ENCODE results near the gene TKTL2.

The TKTL2 gene, protein sequence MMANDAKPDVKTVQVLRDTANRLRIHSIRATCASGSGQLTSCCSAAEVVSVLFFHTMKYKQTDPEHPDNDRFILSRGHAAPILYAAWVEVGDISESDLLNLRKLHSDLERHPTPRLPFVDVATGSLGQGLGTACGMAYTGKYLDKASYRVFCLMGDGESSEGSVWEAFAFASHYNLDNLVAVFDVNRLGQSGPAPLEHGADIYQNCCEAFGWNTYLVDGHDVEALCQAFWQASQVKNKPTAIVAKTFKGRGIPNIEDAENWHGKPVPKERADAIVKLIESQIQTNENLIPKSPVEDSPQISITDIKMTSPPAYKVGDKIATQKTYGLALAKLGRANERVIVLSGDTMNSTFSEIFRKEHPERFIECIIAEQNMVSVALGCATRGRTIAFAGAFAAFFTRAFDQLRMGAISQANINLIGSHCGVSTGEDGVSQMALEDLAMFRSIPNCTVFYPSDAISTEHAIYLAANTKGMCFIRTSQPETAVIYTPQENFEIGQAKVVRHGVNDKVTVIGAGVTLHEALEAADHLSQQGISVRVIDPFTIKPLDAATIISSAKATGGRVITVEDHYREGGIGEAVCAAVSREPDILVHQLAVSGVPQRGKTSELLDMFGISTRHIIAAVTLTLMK

DNA sequence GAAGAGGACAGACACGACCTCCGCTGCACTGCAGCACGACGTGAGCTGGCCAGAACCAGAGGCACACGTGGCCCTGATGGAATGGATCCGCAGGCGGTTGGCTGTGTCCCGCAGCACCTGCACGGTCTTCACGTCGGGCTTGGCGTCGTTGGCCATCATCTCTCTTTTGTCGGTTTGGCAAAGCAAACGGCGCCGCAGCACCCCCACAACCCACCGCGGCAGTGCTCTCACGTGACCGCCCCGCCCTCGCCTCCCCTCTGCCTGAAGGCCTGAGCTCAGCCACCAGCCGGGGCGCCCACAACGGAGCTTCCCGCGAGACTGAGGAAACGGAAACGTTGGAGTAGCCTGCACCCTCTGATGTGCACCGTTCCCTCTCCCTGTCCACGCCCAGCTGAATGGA, at the start of gene TKTL2:
TKTL2 (minus strand) TSS at position 179 of the 400 bp plus-strand sequence; CDS start at position 159, 20 bp downstream.
- DNase-seq: peak; percentile 6

DNA sequence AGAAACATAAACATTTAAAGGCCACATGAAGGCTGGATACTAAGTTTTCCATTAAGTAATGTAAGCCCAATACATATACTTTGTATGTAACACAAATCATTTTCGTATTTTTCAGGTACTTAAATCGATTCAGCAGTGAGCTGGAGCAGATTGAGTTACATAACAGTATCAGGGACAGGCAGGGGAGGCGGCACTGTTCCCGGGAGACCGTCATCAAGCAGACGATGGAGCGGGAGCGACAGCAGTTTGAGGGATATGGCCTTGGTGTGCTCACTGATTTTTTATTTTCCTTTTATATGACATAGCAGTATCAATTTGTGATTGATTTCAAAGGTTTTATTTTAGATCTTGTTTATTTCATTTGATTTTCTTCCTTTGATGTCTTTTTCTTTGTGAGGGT, 41.6 kb upstream of the TKTL2 start:
- DNase-seq: no peak

DNA sequence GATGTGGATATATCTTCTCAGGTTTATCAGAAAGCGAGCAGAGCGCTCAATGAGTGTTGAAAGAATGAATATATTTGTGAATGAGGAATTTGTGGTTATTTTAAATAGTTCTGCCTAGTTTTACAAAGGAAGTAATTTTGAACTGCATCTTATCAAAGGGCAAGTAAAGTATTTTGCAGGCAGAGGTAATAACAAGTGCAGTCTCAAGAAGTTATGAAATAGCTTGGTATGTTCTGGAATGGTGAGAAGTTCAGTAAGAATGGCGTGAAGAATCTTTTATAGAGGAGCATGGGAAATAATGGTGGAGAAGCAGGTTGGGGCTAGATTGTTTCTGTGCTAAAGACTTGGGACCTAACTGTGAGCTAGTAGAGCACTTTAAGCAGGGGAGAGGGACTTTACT, 31.8 kb upstream of the TKTL2 start:
- DNase-seq: no peak

DNA sequence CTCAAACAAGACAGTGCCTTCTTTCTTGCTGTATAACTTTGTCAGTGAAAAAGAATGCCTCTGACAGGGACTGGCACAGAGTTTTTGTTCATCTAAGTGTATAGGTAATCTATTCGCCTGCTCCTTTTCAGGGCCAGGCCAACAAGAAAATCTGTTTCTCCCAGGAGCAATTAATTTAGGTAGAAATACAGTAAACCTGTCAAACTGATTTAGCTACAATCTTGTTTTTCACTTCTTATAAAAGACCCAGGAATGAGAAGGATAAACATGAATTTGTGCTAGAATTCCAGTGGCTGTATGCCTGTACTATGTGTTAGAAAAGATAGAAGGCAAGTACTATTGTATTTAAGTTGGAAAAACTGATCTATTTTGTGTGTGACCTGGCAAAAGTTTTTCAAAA, 27.0 kb upstream of the TKTL2 start:
- no peak for DNase-seq

DNA sequence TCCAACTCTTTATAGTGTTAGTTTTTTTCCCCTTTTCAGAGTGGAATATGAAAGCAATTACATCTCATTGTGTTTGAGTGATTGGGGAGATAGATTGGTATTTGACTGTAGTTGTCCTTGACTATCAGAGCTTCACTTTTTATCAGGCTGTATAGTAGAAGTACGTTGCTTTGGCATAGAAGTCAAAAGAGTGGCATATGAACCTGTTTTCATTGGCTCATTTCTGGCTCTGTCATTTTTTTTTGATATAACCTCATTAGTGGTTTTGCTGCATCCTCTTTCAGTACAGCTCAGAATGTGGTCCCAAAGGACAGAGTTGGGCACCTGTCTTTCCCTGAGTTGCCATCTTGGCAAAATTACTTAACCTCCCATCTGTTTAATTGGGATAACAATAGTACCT, 22.3 kb upstream of the TKTL2 start:
- DNase-seq: no peak

DNA sequence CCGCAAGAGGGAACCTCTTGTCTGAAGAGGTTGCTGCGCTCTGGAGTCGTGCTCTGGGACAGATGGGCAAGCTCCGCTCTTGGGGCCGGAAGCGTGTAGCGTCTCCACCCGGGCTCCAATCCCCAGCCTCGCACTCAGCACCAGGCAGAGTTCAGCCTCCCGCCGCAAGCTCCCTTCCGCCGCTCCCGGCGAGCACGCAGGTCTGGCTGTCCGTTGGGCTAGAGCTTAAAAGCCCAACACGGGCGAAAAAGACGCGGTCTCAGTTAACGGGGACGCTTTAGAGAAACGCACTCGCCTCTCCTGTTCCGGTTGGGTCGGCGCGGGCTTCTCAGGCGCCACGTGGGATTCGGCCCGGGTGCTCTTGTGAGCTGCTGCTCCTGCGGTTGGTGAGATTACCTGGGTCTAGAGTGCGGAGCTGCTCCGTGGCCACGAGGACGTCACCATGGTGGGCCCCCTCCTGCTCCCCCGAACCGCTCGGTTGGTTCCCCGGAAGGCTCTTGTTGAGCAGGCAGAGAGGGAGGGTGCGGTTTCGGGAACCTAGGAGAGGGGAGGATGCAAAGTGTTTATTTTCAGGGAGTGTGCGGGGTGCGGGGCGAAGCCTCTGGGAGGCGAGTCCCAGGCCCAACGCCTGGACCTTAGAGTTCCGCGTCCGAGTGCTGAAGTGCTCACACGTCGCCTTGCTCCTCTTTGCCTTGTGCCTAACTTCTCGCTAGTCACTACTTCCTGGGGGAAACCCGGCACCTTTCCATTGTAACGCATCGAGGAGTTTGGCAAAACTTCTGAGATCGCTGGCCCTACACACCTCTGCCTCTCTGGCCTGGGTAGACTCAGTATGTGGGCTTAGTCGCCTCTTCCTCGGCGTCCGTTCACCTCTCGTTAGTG, 21.0 kb upstream of the TKTL2 start, which contains the start of gene TMA16:
TMA16 (plus strand) TSS at position 331 of the 882 bp plus-strand sequence; CDS start at position 443, 112 bp downstream.
- DNase-seq: peak; percentile 51

DNA sequence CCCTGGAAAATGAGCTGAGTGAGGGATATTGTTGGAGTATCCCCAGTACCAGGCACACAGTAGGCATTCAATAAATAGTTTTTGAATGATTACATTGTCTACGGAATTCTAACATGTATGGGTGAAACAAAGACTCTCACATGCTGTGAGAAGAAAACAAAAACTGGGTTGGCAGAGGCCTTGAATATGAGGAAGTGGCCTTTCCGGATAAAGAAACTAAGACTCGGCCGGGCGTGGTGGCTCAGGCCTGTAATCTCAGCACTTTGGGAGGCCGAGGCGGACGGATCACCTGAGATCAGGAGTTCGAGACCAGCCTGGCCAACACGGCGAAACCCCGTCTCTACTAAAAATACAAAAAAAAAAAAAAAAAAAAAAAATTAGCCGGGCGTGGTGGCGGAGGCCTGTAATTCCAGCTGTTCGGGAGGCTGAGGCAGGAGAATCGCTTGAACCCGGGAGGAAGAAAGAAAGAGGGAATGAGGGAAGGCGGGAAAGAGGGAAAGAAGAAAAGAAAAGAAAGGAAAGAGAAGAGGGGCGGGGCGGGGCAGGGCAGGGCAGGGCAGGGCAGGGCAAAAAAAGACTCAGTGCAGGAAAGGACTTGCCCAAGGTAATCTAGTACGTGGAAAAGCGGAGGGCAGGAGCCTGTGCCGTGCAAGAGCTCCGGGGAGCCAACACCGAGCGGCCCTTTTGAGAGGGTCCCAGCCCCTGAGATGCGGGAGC, 20.2 kb upstream of the TKTL2 start:
- no peak for DNase-seq

DNA sequence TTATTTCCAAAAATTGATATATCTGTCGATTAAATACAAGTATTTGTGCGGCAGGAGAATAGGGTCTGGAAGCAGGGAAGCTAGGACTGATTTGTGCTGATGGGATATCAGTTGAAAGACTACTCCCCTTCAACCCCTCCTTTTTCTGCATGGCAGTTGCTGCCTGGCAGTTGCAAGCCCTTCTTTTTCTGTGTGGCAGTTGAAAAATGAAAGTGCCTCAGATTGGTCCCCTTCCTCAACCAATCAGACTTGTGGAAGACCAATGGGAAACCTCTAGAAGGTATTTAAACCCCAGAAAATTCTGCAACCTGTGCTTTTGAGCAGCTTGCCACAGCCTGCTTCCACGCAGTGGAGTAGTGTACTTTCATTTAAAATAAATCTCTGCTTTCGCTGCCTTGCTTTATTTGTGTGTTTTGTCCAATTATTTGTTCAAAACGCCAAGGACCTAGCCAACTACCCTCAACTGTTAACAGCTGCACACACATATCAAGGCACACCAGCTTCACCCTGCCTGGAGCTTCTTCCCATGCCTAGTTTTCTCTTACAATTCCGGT, 19.5 kb upstream of the TKTL2 start:
- no peak for DNase-seq

DNA sequence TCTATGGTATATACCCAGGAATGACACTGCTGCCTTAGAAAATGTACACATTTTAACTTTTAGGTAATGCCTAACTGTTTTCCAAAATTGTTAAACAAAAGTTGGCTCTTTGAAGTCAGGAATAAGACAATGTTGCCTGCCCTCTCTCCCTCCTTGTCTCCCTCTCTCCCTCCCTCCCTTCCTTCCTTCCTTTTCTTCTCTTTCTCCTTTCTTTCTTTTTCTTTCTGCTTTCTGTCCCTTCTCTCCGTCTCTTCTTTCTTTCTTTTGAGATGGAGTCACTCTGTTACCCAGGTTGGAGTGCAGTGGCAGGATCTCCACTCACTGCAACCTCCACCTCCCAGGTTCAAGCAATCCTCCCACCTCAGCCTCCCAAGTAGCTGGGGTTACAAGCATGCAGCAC, 16.4 kb upstream of the TKTL2 start:
- DNase-seq: no peak

DNA sequence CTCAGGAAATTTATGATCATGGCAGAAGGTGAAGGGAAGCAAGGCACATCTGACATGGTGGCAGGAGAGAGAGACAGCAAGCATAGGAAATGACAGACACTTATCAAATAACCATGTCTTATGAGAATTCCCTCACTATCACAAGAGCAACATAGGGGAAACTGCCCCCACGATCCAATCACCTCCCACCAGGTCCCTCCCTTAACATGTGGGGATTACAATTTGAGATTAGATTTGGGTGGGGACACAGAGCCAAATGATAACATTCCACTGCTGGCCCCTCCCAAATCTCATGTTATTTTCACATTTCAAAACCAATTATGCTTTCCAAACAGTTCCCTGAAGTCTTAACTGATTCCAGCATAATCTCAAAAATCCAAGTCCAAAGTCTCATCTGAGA, 12.8 kb upstream of the TKTL2 start:
- no peak for DNase-seq

DNA sequence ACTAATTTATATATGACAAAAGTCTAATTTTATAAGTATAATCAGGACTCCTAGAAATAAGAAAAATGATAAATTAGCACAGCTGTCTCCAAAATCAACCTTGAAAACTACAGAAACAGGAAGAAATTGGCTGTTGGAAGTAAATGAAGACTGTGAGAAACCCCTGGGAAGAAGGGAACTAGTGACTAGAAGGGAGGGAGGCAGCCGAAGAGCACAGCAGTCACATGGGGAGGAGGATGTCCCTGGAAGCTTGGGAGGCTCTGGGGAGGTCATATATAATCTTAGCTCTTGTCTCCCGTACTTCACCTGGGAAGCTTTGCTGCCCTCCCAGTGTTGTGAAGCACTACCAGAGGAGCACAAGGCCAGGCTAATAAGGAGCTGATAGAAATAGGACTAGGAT, 12.0 kb upstream of the TKTL2 start:
- no peak for DNase-seq

DNA sequence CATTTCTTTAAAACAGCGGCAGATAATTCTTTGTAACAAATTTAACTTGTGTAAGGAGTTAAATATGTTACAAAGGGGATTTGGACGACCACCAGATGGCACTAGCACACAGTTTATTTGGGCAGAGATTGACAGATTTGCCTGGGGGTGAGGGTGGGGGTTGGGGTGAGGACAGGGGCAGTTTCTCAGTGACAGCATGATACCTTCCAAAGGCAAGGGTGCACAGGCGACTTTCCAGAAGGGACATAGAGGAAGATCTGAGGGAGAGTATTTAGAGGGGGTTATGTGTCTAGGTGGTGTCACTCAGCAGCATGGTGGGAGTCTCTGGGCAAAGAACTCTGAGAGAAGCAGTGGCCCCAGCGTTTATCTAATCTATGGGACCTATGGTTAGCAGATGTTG, 11.4 kb upstream of the TKTL2 start:
- peak; percentile 9 for DNase-seq

DNA sequence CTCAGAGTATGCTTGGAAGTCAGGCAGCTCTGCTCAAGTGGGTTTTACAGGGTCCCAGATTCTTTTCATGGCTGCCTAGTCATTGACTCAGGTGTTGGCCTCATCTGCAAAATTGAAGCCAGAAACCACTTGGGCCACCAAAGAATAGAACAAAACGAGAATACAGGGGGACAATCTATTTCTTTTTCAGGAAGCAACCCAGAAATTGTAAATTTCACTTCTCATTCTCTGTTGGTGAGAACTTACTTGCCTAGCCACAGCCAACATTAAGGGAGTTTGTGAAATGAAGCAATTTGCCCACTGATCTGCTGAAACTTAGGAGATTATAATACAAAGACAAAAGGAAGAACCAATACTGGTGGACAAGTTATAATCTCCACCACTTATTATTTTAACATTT, 8.6 kb upstream of the TKTL2 start:
- DNase-seq: no peak

DNA sequence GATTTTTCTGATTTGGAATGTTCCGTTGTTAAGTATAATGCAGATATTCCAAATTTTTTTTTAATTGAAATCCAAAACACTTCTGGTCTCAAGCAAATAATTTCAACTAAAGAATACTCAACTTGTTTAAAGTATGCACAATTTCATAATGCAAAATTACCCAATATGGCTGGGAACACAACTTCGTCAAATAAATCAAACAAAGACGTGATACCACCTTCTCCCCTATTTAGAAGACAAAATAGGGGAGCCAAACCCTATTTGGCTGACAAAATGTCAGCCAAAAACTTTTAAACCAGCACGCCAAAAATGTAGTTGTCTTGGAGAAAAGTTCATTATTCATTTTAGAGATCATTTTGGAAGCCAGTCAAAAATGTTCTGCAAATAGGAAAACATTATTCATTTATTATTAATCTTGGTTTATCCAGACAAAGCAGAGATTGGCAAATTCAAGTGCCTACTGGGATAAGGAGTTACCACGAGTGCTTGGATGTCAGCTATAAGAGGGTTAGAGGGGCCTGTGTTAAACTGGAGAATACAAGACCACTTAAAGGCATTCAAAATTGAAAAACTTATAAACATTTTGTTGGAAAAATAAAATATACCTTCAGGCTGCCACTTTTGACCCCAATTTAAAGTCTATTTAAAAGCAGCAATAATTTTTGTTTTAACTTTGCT, 3.3 kb upstream of the TKTL2 start:
- DNase-seq: no peak

DNA sequence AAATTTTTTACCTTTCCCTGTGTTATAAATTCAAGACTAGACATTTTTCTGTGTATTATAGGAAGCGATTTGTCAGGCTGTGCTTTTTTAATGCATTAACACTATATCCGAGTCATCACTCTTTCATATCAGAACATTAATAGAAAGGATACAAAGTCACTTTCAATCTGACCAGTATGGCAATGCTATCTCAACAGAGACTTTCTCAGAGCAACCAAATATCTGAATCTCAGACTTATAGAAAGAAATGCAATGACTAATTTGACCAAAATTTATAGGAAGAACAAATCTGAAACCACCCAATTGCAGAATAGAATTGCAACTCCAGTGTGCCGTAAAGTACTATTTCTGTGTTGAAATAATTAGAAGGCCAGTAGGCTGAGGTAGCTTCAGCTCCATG, 473 bp upstream of the TKTL2 start:
- DNase-seq: no peak

DNA sequence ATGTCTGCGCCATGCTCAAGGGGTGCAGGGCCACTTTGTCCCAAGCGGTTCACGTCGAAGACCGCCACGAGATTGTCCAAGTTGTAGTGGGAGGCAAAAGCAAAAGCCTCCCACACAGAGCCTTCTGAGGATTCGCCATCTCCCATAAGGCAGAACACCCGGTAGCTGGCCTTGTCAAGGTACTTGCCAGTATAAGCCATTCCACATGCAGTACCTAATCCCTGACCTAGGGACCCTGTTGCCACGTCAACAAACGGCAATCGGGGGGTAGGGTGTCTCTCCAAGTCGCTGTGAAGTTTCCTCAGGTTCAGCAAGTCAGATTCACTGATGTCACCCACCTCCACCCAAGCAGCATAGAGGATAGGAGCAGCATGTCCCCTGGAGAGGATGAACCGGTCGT, 424 bp downstream of the TKTL2 start:
- DNase-seq: no peak

DNA sequence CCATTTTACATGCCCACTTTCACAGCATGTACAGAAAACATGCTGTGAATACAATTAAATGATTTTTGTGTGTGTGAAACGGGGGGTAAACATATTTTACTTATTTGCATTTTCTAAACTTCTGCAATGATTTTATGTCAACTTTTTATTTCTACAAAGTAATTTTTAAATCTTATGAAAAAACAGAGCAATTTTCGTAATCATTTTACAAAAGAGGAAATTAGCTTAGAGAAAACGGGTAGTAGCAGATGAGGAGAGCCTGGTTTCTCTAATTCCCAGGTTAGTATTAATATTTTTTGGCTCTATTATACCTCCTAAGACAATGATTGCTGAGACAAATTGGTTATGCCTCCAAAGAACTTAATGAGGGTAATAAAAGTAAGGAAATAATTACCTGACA, 3.2 kb downstream of the TKTL2 start:
- DNase-seq: no peak

DNA sequence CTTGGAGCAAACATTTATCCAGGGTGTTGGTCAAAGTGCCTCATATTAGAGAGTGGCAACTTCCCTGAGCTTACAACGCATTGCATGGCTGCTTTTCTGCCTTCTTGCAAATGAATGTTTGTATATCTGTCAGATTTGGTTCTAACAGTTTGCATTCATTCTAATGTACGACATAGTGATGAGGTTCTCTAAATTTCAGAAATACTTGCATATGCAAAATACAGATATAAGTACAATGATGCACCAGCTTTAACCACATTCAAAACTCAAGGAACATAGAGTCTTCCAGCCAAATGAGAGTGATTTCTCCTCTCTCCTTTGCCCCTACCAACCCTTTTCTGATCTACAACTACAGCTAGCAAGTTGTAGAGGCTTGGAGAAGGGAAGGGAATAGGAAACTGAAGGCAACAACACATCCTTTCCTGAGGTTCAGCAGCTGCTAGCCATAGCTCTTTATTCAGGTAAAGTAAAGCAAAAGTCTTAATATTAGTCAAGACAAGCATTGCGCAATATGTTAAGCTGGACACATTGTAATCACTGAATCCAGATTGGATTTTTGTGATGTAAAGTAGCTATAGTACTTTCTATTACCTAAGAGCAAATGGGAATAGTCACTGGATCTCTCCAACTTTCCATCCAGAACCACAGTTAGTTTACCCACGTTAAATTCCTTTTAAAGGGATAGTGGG, 6.3 kb downstream of the TKTL2 start:
- DNase-seq: no peak

DNA sequence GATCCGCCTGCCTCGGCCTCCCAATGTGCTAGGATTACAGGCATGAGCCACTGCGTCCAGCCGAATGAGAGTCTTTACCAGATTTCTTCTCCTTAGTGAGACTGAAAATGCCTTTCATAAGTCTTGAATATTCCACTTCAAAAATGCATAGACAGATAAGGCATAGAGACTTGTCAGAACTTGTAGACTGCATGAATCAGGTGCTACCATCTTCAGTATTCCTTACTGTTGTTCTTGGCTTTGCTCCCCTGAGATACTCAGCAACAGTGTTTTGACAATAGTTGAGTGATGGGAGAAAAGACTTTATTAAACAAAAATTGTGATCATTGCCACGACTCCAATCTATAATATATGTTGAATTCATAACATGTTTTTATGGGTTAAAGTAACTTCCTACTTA, 11.0 kb downstream of the TKTL2 start:
- DNase-seq: no peak

DNA sequence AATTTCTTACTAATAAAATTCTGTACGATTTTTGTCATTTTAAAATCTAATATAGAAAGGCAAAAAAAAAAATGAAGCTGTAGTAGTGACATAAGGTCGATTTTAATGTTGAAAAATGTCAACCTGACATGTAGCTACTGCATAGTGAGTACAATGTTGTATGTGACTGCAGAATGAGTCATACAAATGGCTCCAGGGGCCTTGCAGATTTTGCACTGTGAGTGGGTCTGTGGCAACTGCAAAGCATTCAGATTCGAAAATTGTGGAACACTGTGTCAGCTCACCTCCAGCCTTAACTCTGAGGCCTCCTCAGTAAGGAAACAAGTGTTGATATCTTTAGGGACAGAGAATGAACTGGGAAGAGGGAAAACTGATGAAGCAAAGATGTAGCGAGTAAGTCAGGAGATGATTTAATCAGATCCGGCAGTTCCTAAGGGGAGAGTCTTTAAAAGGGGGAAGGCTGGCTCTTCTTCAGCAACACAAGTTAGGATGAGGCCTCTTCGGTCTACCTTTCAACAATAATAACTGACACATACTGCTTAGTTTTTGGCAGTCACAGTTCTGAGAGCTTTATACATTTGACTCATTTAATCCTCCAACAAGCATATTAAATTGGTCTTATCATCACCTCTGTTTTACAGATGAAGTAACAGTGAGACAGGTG, 24.9 kb downstream of the TKTL2 start:
- no peak for DNase-seq

DNA sequence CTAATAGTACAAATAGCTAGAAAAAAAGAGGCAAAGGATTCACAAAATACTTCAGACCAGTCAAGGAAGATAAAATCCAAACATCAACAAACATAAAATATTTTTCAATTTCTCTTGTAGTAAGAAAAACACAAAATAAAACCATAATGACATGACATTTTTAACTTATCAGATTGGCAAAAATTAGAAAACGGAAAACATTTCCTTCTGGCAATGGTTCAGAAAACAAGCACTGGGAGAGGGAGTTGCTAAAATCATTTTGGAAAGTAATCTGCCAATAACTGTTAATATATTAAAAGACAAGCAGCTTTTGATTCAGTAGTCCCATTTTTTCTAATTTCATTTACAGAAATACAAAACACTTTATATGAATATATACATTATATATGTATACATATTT, 26.1 kb downstream of the TKTL2 start:
- DNase-seq: no peak
